Activated naive CD4-positive, alpha-beta T cell (primary cell): ENCODE data around the gene PTPRD.
"Not testable (repeated sequence)": the region's sequence is repeated elsewhere in the genome, so short reads cannot be mapped to it uniquely, and the experiment has no call there.

Experiments used
- DNase-seq, 4 experiments: peaks; one replicate each; lab custom pipeline; 2025; lab: John Stamatoyannopoulos, UW

The PTPRD gene

DNA sequence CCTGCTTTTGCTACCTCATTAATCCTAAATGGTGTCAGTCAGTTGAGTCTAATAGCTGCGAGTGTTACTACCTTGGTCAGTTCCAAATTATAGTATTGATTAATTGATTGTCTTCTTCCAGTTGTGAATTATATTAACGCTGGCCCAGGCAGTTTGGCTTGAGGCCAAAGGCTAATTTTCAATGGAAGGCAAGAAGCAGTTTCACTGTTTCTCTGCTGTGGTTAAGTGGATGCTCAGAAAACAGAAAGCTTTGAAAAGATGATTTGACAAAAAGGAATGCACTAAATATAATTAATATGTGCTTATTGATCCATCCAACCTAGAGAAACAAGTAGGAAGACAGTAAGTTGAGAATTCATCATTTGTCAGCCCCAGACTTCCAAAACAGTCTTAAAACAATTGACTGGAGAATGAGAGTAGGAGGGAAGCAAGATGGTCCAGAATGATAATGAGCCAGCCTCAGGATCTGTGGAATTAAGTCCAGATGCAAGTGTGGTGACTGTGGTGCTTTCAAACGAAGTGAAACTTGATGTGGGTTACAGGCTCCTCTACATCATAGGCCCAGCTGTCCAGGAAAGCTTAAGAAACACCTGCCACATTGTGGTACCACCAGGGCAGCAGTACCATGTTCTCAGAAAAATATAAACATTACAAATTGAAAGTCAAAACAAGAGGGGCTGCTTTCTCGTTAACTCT, 1442.2 kb downstream of the PTPRD start:
- DNase-seq, result no peak

DNA sequence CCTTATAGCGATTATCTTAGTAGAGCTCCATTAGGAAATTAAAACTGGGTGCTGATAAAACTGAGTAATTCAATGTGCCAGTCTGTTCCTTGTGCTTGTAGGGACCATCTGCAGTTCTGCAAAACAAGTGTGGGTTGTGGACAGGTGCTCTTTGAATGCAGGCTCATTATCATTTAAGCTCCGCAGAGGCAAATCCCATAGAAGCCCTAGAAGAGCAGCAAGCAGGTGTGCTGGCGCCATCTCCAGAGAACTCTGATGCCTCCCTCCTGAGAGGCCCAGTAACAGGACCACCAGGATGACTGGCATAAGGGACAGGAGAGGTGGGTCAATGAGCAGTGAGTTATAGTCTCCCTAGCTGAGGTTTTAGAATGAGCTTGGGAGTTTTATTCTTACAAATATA, 1470.8 kb downstream of the PTPRD start:
- DNase-seq, result no peak

DNA sequence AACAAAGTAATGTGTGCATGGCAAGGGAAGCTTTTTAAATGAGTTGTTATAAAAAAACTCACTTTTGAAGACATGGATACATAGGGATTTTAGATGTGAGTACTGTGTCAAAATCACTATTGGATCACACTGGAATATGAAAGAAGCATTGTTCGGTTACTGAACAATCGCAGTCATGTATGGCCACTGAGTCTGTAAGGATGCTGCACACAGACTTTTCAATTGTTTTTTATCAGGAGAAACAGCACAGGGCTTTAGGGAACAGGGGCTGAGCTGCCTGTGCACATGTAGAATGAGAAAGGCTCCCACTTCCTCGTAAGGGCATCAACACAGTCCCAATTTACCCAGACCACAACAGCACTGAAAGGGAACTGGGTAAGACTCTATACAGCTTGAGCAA, 1479.3 kb downstream of the PTPRD start:
- DNase-seq, result no peak

DNA sequence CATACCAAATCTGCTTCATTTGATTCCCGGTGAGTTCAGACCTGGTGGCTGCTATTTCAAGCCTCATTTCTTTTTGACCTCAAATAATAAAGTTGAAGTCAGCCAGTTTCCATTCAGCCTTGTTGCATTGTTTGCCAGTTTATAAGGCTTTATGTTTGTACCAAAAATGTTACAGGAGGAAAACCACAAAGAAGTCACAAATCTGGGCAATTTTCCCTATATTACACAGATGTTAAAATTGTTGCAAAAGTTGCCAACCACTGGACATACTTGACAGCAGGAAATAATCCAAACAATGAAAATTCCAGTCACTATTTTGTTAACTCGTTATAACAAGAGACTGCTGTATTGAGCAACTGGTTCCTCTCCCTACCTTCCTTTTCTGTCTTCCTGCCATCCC, 1488.2 kb downstream of the PTPRD start:
- no peak for DNase-seq

DNA sequence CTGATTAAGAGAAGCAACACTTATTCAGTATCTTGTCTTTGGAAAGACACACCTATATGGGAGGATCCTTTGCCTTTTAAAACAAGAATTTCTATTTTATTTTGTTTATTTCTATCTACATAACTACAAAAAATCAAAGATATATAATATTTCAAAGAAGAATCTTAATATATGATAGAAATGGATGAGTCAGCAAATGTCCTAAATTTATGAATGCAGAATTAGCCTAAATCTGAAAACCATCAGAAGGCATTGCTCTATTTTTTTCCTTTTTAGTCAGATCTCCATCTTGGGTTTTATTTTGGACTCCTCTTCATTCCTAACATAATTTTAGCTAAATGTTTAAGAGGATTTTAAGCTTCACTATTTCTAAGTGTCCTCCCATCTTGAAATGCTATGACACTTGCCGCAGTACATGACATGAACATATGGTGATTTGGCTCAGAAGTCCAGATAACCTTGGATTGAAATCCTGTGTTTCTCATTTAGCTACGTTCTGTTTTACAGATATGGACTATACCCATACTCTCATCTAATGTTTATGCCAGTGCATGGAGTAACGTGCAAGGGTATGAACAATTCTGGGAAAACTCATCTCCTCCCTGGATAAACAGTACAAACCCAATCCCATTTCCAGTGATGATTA, 1490.4 kb downstream of the PTPRD start:
- DNase-seq, result no peak

DNA sequence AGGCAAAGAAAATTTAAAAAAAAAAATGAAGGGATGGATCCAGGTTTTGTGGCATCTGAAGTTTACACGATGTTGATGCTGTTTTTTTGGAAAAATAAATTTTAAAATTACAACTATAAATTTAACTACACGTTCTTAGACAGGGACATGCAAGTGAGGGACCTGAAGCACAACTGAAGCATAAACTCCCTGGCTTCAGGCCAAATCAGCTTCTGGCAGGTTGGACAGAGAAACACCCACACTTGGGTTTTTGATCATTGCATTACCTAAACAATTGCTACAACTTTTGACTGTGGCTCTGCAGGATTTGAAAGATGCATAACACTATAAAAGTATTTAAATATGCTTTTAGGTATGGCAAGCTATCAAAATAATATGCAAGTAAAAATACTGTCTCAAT, 1494.9 kb downstream of the PTPRD start:
- DNase-seq, result no peak

DNA sequence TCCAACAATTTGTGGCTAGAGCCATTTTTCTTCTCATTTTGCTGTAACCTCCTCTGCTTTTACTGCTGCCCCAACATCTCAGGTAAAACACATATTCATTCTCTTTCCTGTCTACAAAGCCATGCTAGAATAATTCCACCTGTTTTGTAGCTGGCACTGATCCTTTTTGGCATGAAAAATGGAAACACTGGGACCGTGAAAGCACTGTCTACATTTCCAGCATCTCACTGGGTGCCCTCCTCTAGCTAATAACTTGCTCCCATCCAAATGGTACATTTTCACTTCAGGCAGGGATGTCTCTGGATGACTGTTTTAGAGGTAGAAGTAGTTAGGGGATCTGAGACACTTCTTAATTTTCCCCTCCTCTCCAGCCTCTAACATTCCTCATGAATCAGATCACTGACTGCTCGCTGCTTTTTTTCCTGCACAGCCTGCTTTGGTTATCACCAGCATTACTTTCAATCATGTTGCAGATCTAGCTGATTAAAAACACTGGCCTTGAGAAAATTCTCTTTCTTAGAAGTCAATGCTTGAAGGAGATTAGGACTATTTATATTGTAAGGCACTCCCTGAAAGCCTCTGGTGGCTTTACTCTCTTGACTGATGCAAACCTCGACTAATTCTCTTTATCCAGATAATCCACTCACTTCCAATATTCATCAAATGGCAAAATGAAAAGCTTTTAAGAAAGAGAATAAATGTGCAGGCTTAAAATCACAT, 1500.6 kb downstream of the PTPRD start:
- no peak for DNase-seq

DNA sequence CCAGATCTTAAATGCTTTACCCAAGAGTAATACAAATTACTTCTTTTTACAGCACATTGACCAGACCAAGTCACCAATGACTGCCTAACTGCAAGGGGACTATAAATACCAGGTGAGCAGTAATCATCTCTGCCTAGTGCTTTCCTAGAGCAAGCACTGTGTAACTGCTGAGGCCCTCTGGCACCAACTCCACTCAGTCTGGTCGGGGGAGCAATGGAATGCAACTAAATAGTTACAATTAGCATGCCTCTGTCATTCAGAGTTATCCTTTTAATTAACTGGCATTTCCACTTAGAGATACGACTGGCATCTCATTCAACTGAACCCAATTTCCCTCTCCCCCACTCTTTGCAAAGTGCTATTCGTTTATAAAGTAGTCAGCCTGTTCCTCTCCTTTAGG, 1504.2 kb downstream of the PTPRD start:
- no peak for DNase-seq

DNA sequence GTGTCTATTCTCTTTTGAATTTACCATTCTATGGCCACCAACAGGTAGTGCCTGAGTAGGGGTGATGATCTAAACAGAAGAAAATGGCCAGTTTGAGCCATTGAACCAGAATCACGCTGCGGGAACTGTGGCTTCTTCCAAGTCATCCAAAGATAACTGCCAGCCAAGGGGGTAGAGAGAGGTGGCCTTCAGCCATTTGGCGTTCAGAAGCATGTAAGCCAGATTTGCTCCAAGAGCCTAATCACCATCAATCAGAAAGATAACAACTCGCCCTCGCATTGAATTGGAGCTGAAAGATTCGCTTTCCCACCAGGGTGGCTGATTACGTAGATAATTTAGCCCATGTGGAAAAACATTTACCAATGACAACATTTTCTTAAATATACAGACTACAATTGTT, 1510.5 kb downstream of the PTPRD start:
- DNase-seq, result no peak

DNA sequence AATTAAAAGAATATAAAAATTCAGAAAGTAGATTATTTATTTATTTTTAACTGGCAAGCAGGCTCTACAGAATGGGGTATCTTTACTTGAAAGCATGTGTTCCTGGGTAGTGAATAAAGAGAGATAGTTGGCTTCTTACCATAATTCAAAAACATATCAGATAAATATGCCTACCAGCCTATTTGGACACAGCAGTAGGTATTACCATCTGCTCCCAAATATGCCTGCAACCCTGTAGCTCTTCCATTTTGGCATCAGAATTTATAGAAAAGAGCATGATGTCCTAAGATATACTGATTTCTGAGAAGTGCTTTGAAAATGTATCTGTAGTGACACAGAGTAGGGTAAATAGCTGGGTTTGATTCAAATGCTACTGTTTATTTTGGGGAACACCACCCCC, 1512.7 kb downstream of the PTPRD start:
- DNase-seq, result no peak

DNA sequence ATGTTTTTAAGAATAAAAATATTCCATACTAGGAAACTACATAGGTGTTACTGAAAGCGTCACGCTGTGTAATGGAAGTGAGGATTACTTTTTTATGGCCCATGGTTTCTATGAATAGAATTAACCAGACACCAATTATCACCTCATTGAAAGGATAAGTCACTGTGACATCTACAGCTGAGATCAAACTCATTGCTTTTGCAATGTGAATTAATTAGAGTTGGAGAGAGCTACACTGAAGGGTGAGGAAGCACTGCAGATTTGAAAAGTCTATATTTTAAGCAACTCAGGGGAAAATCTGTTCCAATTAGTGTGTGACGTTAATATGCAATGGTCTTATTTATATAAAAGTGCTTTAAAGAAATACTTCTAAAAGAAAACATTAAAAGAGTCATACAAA, 1513.2 kb downstream of the PTPRD start:
- no peak for DNase-seq

DNA sequence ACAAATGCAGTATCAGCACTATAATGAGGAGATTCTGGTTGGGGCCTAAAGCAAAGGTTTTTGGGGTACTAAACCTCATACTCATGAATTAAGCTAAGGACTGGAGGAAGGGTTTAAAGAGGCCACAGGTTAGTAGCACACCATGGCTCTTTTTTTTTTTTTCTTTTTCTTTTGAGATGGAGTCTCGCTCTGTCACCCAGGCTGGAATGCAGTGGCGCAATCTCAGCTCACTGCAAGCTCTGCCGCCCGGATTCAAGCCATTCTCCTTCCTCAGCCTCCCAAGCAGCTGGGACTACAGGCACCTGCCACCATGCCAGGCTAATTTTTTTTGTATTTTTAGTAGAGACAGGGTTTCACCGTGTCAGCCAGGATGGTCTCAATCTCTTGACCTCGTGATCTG, 1515.5 kb downstream of the PTPRD start:
- DNase-seq, result not testable (repeated sequence)

DNA sequence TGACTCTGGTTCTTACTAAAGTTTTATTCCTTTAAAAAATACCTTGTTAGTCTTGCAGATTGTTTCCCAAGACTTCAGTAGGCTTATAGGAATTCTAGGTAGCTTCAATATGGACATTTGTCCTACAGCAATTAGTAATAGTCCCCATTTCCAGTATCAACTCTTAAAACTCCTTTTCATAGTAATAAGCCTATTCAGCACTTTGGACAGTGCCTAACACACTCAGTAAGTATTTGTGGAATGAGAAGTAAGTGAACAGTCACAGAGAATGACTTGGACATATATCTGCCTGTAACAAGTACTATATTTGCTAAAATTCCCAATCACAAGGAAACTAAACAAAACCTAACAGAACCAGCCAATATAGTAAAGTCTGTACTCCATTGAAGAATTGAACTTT, 1521.4 kb downstream of the PTPRD start:
- DNase-seq, result no peak

DNA sequence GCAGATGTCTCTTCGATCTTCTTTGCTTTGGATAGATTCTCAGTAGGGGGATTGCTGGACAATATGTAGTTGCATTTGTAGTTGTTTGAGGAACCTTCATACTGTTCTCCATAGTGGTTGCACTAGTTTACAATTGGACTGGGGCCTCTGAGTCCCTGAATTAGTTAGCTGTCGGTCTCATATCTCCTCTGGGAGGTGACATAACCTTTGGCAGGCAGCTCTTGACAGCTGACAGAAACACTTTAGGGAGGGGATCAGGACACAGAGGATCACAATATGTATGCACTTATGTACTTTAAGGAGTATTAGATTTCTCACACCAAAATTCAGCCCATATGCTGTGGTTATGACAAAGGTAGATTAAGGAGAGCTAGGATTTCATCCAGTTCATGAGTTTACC, 1533.3 kb downstream of the PTPRD start:
- DNase-seq, result no peak

DNA sequence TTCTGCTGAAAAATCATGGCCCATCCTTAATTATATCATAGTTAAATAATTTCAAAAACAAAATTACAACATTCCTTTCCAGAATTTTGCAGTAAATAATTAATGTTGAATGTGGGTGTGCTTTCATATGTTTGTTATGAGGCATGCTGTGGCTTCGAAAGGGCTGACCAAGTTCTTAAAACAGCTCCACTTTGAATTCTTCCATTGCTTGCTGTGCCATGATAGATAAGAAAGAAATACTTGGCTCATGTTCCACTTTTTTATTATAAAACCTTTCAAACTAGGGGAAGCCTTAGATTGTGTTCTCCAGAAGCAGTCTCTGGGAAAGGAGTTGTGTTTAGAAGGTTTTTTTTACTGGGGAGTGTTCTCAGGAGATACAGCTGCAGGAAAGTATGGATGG, 1534.5 kb downstream of the PTPRD start:
- DNase-seq, result no peak

DNA sequence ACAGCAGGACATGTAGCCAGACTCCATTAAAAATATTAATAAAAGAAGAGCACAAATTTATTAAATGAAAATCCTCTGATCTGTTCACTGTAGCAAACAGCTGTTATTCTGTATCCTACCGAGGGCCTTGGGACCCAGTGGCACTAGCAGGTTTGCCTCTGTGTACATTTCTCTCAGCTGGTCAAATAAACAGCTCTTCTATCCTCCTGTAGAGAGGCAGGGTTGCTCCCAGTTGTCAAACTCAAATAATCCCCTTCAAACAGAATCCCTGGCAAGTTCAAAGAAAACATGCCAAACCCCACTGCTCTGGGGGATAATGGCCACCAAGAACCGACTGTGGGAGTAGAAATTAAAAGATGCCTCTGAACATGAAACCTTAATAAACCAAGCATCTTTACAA, 1551.2 kb downstream of the PTPRD start:
- DNase-seq, result no peak

DNA sequence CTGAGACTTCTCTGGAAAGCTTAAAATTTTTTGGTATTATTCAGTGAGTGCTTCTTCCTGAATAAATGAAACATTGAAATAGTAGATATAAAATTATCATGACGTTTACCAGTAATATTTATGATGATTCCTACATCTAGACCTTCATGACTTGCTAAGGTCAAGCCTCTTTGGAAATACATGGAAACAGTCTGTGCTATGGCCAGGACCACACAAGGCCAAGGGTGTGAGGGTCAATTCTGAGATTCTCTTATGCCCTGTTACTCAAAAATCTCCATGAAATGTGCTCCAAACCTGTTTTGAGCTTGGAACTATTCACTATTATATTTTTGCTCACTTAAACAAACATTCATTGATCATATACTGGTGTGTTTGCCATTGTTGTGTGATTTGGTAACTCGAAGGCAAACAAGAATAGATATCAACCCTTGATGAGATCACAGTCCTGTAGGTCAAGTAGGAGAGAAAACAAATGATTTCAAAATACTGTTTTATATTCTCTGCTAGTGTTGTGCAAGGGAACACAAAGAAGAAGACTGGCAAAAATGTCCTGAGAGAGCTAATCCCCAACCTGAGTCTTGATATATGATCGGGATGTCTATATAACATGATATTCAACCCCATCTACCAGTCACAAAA, 1558.3 kb downstream of the PTPRD start:
- no peak for DNase-seq

DNA sequence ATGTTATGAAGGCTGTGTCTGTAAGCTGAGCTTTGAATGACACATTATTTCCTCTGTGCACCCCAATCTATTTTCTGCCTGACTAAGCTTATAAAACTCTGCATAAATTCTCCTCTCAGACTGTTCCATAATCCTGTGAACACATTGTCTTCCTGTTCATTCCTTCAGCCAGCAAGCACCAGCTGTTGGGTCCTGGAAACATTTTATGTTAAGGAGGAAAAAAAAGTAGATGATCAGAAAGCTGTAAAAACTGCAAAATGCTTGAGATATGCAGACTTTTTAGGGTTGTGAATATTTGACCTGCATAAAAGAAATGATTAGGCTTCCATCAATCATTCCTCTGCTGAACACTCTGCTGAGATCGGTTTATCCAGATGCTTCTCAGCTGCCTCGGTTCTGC, 1567.2 kb downstream of the PTPRD start:
- DNase-seq, result no peak

DNA sequence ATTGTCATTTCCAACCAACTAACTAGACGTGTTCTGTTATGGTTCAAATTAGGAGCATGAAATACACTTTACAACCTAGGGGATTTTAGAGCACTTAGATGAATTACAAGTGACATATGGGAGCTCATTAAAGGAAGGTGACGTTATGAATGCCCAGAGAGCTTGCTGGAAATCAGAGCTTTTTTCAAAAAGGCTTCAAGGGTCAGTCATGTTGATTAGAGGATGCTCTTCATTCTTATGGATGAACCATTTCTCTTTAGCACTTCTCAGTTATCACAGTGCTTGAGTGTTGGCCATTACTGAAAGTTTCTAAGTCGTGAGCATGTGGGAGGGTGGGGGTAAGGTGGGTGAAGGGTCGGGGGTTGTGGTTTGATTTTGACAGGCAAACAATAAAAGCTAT, 1567.7 kb downstream of the PTPRD start:
- DNase-seq, result no peak

DNA sequence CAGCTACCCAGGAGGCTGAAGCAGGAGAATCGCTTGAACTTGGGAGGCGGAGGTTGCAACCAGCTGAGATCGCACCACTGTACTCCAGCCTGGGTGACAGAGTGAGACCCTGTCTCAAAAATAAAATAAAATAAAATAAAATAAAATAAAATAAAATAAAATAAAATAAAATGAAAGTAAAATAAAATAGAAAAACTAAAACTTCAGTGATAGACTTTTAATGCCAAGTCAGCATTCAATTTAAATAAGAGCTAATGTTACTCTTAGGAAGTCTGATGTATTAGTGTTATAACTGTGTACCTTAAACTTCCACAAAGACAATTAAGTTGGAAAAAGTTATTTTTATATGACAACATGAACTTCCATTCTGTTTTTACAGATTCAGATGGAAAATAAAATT, 1569.0 kb downstream of the PTPRD start:
- DNase-seq, result not testable (repeated sequence)

DNA sequence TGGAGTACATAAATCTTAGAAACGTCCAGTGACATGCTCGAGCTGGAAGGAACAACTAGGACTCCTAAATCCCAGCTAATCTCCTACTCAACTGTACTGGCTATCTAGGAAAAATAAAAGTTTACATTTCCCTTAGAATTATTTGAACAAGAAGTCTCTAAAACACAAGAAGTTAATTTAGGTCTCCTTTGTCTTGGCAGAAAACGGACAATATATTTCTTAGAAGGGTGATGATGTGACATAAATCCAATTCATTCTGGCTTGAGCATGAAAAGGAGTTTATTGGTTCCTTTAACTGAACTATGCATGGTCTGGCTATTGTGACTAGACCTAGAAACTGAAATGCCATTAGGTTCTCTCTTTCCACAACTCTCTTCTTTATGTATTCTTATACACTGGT, 1571.0 kb downstream of the PTPRD start:
- DNase-seq, result no peak

DNA sequence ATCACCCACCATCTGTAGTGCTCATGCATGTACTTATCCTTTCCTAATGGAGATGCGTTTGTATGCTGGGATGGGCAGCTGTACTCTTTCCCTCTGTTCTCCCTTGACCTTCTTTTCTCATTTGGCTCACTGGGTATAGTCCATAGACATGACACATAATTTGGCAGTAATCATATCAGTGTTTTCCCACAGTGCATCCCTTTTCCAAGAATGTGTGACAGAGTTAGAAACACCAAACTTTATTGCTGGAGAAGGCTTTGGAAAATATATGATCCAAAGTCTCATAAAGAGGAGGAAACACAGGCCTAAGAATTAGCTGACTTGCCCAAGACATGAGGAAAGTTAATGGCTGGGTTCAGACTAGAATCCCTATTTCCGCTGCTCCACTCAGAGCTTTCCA, 1579.8 kb downstream of the PTPRD start:
- DNase-seq, result no peak

DNA sequence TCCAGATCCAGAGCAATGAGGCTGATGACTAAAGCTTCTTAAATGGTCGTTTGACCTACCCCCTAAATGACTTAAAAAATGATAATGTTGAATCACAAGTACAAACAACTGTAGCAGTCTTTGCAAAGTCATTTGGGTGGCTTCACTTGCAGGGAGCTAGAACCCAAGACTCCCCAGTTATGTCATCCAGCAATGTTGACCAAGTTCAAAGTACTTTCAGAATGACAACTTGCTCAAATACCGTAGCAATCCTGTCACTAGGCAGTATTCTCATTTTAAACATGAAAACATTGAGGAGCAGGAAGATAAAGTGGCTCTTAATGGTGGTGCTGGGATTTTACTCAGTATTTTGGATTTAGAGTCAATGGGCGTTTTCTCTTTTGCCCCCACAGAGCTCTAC, 1596.2 kb downstream of the PTPRD start:
- DNase-seq, result no peak
